ENCODE results near the gene DTNBP1.
"Not testable (repeated sequence)": the region's sequence is repeated elsewhere in the genome, so short reads cannot be mapped to it uniquely, and the experiment has no call there.

DTNBP1 gene

DNA sequence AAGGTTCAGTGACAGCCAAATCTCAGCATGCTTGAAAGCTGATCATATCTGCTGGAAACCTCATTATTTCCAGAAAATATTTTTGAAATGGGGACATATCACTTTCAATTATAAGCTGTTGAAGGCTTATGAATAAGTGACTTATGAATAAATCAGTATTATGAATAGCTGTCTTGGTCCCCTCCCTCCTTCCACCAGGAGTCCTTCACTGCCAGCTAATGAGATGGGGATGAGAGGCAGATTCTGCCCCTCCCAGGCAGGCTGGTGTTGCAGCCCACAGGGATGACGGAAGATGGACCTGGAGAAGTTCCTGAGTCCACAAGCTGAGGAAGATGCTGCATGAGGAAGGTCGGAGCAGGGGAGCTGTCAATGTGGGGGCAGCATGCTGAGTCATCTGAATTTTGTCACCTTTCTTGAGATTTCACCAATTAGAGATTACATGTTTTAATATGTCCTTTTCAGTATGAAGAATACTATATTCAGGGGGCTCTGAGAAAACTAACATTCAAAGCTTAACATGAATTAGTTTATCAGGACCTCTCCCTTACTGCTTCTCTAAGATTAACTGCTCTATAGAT is 112.2 kb downstream of the DTNBP1 start:
- no peak for TF ChIP-seq CTCF (IDR thresholded peaks at IDR 0.05; ENCODE audit: low read depth, low read length)
- Histone ChIP-seq H3K27me3 (no peaks in the 10 kb centered on the region), H3K4me3 (ENCODE audit: low read depth, low read length) (no peak overlapping the region), H3K36me3 (no peaks in the 10 kb centered on the region), H3K4me1 (peaks cover 6% of the 10 kb centered on the region), H3K9me3 (no peaks in the 10 kb centered on the region; the same call in 1 of the 2 replicates)
- DNase-seq, result no peak

GRCh38 chr6:15549371-15549770 is 113.5 kb downstream of the DTNBP1 start:
- peaks cover 6% of the 10 kb centered on the region for H3K4me1 ChIP-seq
- H3K27me3 ChIP-seq, result no peaks in the 10 kb centered on the region
- DNase-seq, result no peak
- H3K4me3 ChIP-seq (ENCODE audit: low read depth, low read length), result no peak overlapping the region
- TF ChIP-seq CTCF (IDR thresholded peaks at IDR 0.05; ENCODE audit: low read depth, low read length), result no peak
- no peaks in the 10 kb centered on the region for H3K36me3 ChIP-seq
- H3K9me3 ChIP-seq, result no peaks in the 10 kb centered on the region

DNA sequence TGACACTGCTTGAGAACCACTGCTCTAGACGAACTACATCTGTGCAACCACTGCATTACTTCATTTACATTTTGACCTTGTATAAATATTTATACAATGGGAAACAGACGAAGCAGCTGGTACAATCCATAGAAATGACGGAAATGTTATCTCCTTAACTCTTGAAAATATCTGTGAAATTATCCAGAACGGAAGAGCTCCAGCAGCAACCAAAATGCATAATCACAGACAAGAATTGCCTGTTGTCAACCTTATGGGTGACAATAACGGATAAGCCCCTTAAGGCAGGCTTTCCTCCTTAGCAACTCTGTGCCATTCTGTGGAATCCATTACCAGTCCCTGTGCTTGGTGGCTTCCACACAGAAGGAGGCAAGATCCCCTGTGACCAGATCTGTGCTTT is 115.4 kb downstream of the DTNBP1 start:
- H3K9me3 ChIP-seq, result no peaks in the 10 kb centered on the region
- peaks cover 6% of the 10 kb centered on the region for H3K4me1 ChIP-seq
- no peak for TF ChIP-seq CTCF (IDR thresholded peaks at IDR 0.05; ENCODE audit: low read depth, low read length)
- no peak for DNase-seq
- no peak overlapping the region for H3K4me3 ChIP-seq (ENCODE audit: low read depth, low read length)
- H3K36me3 ChIP-seq, result no peaks in the 10 kb centered on the region
- H3K27me3 ChIP-seq, result no peaks in the 10 kb centered on the region

DNA sequence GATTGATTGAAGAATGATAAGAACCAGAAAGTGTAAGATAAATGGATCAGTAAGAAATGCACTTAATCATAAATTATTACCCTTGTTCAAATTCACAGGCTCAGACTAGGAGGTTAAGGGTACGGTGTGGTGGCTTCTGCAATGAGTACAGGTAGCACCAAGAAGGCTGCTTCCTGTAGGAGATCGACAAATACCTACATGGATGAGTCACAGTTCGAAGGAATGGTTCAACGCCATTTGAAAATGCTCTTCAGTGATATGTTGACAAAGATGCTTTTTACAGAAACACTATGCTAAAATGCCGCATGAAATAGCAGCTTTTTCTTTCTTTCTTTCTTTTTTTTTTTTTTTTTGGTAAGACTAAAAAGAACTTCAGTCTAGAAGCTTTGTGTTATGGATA is 116.2 kb downstream of the DTNBP1 start:
- Histone ChIP-seq H3K4me3 (ENCODE audit: low read depth, low read length) (no peak overlapping the region), H3K27me3 (no peaks in the 10 kb centered on the region), H3K4me1 (peaks cover 3% of the 10 kb centered on the region), H3K9me3 (no peaks in the 10 kb centered on the region), H3K36me3 (no peaks in the 10 kb centered on the region)
- no peak for DNase-seq
- TF ChIP-seq CTCF (IDR thresholded peaks at IDR 0.05; ENCODE audit: low read depth, low read length), result no peak

DNA sequence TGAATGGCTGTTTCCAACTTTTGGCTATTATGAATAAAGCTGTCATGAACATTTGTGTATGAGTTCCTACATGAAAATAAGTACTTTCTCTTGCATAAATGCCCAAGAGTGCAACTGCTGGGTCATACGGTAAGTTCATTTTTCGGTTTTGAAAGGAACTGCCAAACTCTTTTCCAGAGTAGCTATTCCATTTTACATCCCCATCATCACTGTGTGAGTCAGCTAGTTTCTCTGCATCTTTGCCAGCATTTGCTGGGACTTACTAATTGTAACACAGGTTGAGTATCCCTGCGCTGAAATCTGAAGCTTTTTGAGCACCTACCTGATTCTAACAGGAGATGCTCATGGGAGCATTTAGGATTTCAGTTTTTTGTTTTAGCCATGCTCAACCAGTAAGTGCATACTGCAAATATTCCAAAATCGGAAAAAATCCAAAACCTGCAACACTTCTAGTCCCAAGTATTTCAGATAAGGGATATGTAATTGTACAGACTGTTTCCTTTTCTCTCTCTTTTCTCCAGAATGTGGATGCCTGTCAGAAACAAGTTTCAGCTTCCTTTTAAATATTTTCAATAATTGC is 118.4 kb downstream of the DTNBP1 start:
- H3K36me3 ChIP-seq, result no peaks in the 10 kb centered on the region
- no peak for DNase-seq
- H3K4me3 ChIP-seq (ENCODE audit: low read depth, low read length), result no peak overlapping the region
- TF ChIP-seq CTCF (IDR thresholded peaks at IDR 0.05; ENCODE audit: low read depth, low read length), result no peak
- H3K9me3 ChIP-seq, result no peaks in the 10 kb centered on the region
- H3K27me3 ChIP-seq, result no peaks in the 10 kb centered on the region
- H3K4me1 ChIP-seq, result no peaks in the 10 kb centered on the region

DNA sequence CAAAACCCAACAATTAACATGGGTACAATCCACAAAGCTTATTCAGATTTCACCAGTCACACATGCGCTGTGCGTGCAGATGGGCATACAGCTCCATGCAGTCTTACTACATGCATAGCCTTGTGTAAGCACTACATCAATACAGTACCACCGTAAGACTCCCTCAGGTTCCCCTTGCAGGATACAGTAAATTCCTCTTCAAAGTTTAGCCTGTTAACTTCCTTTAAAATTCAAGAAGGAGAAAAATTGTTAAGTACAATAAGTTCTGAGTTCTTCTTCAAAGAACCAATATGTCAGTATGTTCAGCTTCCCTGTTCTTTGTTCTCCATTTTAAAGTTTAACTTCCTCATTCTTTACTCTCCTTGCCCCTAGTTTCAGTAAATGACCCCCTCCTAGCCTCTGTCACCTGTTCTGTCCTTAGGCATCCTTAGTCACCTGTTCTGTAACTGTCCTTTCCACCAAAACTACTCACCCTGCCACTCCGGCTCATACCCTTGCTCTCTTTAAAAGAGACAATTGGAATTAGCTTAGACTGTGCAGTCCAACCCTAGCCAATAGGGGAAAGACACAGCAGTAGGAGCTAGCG is 119.4 kb downstream of the DTNBP1 start:
- DNase-seq; H3K4me3 ChIP-seq (ENCODE audit: low read depth, low read length): not testable (repeated sequence)

More for the DNA sequence above, 119.4 kb downstream of the DTNBP1 start:
- H3K27me3 ChIP-seq, H3K9me3 ChIP-seq, H3K4me1 ChIP-seq, H3K36me3 ChIP-seq: not testable (repeated sequence)
